Activated CD4-positive, alpha-beta T cell treated with anti-CD3 and anti-CD28 coated beads for 36 hours (primary cell): ENCODE data around the gene CPNE6. TPM values are rescaled to one million over a fixed set of nuclear protein-coding genes. Genes with fewer than 3 reads are reported as not detected.
A peak's percentile ranks its signal among the peaks of the same experiment; 100 is the strongest.

Experiments used
- ATAC-seq: fragments of 200-7000 bp; cut with Tn5 transposase; one replicate; pipeline ENCODE4 v1.10.0; 2021; ENCODE audit warnings: mild to moderate bottlenecking, moderate library complexity
- CTCF ChIA-PET: fragments of 350-600 bp; sonication (Branson Sonifier 250); formaldehyde crosslinking; loops from one replicate; lab custom pipeline; 2021; ENCODE audit warnings: antibody characterized with exemption; lab: Charles Lee
- POLR2A ChIA-PET: fragments of 350-600 bp; sonication (Branson Sonifier 250); formaldehyde crosslinking; loops from one replicate; lab custom pipeline; 2021; ENCODE audit warnings: antibody characterized with exemption, inconsistent platforms; lab: Charles Lee
- DNase-seq: peaks from one replicate; pipeline ENCODE4 v3.0.0-alpha.2; 2020
- H3K27ac Mint-ChIP-seq: one replicate; pipeline ENCODE4 v1.8.0; 2021; ENCODE audit warnings: mixed read lengths
- H3K27me3 Mint-ChIP-seq: one replicate; pipeline ENCODE4 v1.8.0; 2021; ENCODE audit warnings: mixed read lengths
- H3K36me3 Mint-ChIP-seq: one replicate; pipeline ENCODE4 v1.8.0; 2021; ENCODE audit warnings: low read depth, mixed read lengths
- H3K4me1 Mint-ChIP-seq: one replicate; pipeline ENCODE4 v1.8.0; 2021; ENCODE audit warnings: mixed read lengths
- H3K4me3 Mint-ChIP-seq: one replicate; pipeline ENCODE4 v1.8.0; 2021; ENCODE audit warnings: mild to moderate bottlenecking, moderate library complexity, mixed read lengths
- H3K9me3 Mint-ChIP-seq: one replicate; pipeline ENCODE4 v1.8.0; 2021; ENCODE audit warnings: low read depth, mixed read lengths
- intact Hi-C, 2 experiments: fragments of 100-400 bp; cut with DNase I in 1 of 2; cut with micrococcal nuclease in 1 of 2; formaldehyde crosslinking; loops; one replicate each; pipeline versions ENCODE4 v1.14.2 to v1.15.1; 2022 to 2024; cut with DNase I, micrococcal nuclease
- total RNA-seq, 2 experiments: library from RNA; stranded (reverse); gene quantifications; one replicate each; pipeline ENCODE4 v1.2.3, GENCODE V29; 2021

The CPNE6 gene
- total RNA-seq, 2 experiments from 2014 or later = not detected

GRCh38 chr14:24078146-24078545, 6.8 kb downstream of the CPNE6 start:
- H3K27ac Mint-ChIP-seq = no peak overlapping the region
- ChIA-PET CTCF (interaction anchor here (0.9 kb wide), 1 partner anchor 13 kb away, joined by 3 read pairs; no protein-coding TSS in a partner anchor), POLR2A (no interaction called here)
- no peaks in the 10 kb centered on the region for H3K27me3 Mint-ChIP-seq
- ATAC-seq = no peak
- H3K4me1 Mint-ChIP-seq = peaks cover 20% of the 10 kb centered on the region
- DNase-seq = no peak
- no peak overlapping the region for H3K4me3 Mint-ChIP-seq
- intact Hi-C loops = no loop called here
- H3K36me3 Mint-ChIP-seq = no peaks in the 10 kb centered on the region
- H3K9me3 Mint-ChIP-seq = no peaks in the 10 kb centered on the region

- Mint-ChIP-seq H3K36me3 (no peaks in the 10 kb centered on the region), H3K4me1 (peaks cover 20% of the 10 kb centered on the region), H3K9me3 (no peaks in the 10 kb centered on the region), H3K27ac (peak overlapping the region; percentile 12), H3K27me3 (no peaks in the 10 kb centered on the region), H3K4me3 (peak overlapping the region; percentile 68)
- ATAC-seq (no peak), DNase-seq (no peak)
- ChIA-PET POLR2A (interaction anchor here (0.6 to 2.3 kb wide), 3 partner anchors 8 to 21 kb away, joined by 3 to 12 read pairs (median 8); partner anchors contain the start of genes CPNE6 and PCK2), CTCF (interaction anchor here (0.6 to 4.2 kb wide), 7 partner anchors 13 to 162 kb away, joined by 3 to 83 read pairs (median 5); partner anchors contain the start of gene PCK2)
- intact Hi-C loops = no loop called here
Observed at GRCh38 chr14:24079491-24080141, 8.3 kb downstream of the CPNE6 start.

DNA sequence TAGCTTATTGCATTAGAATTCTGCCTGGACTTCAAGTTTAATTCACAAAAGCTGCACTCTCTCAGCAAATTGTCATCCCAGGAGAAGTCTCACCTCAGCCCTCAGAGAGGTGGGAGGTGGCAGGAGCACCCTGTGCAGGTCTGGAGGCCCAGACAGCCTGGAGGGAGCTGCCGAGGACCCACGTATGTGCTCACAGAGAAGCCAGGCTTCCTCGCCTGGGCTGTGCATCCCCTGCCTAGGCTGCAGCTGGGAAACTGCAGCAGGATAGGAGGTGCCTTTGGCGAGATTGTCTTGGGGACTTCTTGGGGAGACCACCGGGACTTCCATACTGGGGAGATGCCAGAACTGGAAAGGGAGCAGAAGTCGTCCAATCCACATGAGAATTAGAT, 8.8 kb downstream of the CPNE6 start:
- ChIA-PET CTCF (interaction anchor here (0.6 to 4.2 kb wide), 13 partner anchors 13 to 541 kb away, joined by 3 to 83 read pairs (median 4); partner anchors contain the start of genes CARMIL3, NRL and PCK2), POLR2A (interaction anchor here (0.6 to 2.3 kb wide), 4 partner anchors 14 to 81 kb away, joined by 3 to 12 read pairs (median 6); partner anchors contain the start of genes IRF9 and PCK2)
- Mint-ChIP-seq H3K36me3 (no peaks in the 10 kb centered on the region), H3K27me3 (no peaks in the 10 kb centered on the region), H3K4me1 (peaks cover 20% of the 10 kb centered on the region), H3K9me3 (no peaks in the 10 kb centered on the region), H3K27ac (peak overlapping the region; percentile 12), H3K4me3 (peak overlapping the region; percentile 68)
- no peak for DNase-seq
- intact Hi-C loops = no loop called here
- ATAC-seq = no peak

- no peaks in the 10 kb centered on the region for H3K9me3 Mint-ChIP-seq
- POLR2A ChIA-PET = interaction anchor here (0.6 to 2.3 kb wide), 8 partner anchors 9 to 514 kb away, joined by 3 to 12 read pairs (median 4); partner anchors contain the start of genes AP1G2, DCAF11, IRF9 and NRL
- intact Hi-C loops = loop anchor here (1.0 kb wide), 1 partner anchor 13 kb away; the partner anchor contains the start of gene PCK2 (in 2 of the 2)
- H3K27me3 Mint-ChIP-seq = no peaks in the 10 kb centered on the region
- peak overlapping the region; percentile 45 for H3K27ac Mint-ChIP-seq
- ATAC-seq = peak; percentile 92
- H3K4me1 Mint-ChIP-seq = peaks cover 20% of the 10 kb centered on the region
- DNase-seq = peak; percentile 84
- no peaks in the 10 kb centered on the region for H3K36me3 Mint-ChIP-seq
- CTCF ChIA-PET = interaction anchor here (0.7 to 4.2 kb wide), 12 partner anchors 12 to 542 kb away, joined by 3 to 83 read pairs (median 4); partner anchors contain the start of genes CARMIL3, NRL and PCK2
- peak overlapping the region; percentile 68 for H3K4me3 Mint-ChIP-seq
Observed at GRCh38 chr14:24080888-24081738, 9.8 kb downstream of the CPNE6 start.

GRCh38 chr14:24081739-24082211, 10.4 kb downstream of the CPNE6 start:
- ATAC-seq = no peak
- ChIA-PET POLR2A (interaction anchor here (1.2 to 2.1 kb wide), 3 partner anchors 8 to 32 kb away, joined by 3 to 6 read pairs (median 5); partner anchors contain the start of genes DCAF11, NRL and PCK2), CTCF (interaction anchor here (0.9 to 4.2 kb wide), 4 partner anchors 11 to 27 kb away, joined by 3 to 83 read pairs (median 10); partner anchors contain the start of gene PCK2)
- no peak for DNase-seq
- intact Hi-C loops = loop anchor here (1.0 kb wide), 1 partner anchor 13 kb away; the partner anchor contains the start of gene PCK2 (in 2 of the 2)
- Mint-ChIP-seq H3K4me3 (peak overlapping the region; percentile 64), H3K9me3 (no peaks in the 10 kb centered on the region), H3K36me3 (no peaks in the 10 kb centered on the region), H3K4me1 (peaks cover 22% of the 10 kb centered on the region), H3K27me3 (no peaks in the 10 kb centered on the region), H3K27ac (peak overlapping the region; percentile 28)

DNA sequence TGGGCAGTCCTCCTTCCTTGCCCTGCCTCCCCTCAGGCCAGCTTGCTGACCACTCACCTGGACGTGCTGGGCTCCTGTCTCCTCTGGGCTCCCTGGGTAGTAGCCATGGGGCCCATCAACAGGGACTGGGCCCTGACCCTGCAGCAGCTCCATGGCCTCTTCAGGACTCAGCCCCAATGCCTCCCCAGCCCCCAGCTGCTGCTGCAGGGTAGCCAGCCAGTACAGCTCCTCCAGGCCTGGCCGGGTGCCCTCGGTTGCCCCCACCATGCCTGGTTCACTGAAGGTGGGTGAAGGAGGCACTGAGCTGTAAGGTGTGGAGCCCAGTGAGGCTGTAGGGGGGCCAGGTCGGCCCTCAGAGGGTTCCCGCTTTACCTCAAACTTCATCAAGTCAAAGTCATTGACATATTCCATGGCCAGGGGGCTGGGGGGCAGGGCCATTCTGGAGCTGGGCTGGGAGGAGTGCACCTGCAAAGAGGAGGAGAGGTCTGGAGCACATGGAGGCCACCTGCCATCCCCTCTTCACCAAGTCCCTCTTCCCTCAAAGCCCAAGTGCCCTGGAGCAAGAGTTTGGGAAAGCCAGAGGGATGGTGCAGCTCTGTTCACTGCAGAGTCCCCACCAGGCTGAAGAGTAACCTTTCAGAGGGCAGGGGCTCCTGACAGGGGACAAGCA, 11.2 kb downstream of the CPNE6 start:
- no peaks in the 10 kb centered on the region for H3K27me3 Mint-ChIP-seq
- H3K4me3 Mint-ChIP-seq = peak overlapping the region; percentile 64
- intact Hi-C loops = no loop called here
- POLR2A ChIA-PET = interaction anchor here (1.0 to 2.1 kb wide), 3 partner anchors 12 to 32 kb away, joined by 3 to 6 read pairs (median 5); partner anchors contain the start of genes DCAF11, NRL and PCK2
- no peaks in the 10 kb centered on the region for H3K9me3 Mint-ChIP-seq
- H3K4me1 Mint-ChIP-seq = peaks cover 22% of the 10 kb centered on the region
- no peak for ATAC-seq
- no peak overlapping the region for H3K27ac Mint-ChIP-seq
- no peak for DNase-seq
- CTCF ChIA-PET = interaction anchor here (0.9 to 4.2 kb wide), 5 partner anchors 10 to 28 kb away, joined by 3 to 83 read pairs (median 4); partner anchors contain the start of gene PCK2
- H3K36me3 Mint-ChIP-seq = no peaks in the 10 kb centered on the region

DNA sequence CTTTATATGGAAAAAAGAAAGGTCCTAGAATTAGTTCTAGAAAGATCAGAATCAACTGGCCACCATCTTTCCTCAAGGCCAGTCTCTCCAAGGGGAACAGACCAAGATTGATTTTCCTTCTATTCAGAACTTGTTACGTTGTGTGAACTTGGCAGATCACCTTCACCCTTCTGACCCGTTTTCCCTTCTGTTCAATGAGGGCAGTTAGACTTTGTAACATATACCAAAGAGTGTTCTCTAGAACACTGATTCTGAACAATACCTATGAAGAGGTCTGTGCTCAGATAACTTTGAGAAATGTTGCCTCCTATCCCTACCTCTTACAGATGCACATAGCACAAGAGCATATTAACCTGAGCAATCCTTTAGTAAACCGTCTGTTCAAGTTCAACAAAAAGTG, 12.1 kb downstream of the CPNE6 start:
- H3K4me1 Mint-ChIP-seq = peaks cover 22% of the 10 kb centered on the region
- CTCF ChIA-PET = interaction anchor here (0.6 to 4.0 kb wide), 2 partner anchors 25 to 33 kb away, joined by 3 to 16 read pairs; no protein-coding TSS in a partner anchor
- intact Hi-C loops = no loop called here
- POLR2A ChIA-PET = no interaction called here
- no peak for ATAC-seq
- DNase-seq = no peak
- no peak overlapping the region for H3K27ac Mint-ChIP-seq
- H3K4me3 Mint-ChIP-seq = no peak overlapping the region
- H3K27me3 Mint-ChIP-seq = no peaks in the 10 kb centered on the region
- no peaks in the 10 kb centered on the region for H3K9me3 Mint-ChIP-seq
- no peaks in the 10 kb centered on the region for H3K36me3 Mint-ChIP-seq

DNA sequence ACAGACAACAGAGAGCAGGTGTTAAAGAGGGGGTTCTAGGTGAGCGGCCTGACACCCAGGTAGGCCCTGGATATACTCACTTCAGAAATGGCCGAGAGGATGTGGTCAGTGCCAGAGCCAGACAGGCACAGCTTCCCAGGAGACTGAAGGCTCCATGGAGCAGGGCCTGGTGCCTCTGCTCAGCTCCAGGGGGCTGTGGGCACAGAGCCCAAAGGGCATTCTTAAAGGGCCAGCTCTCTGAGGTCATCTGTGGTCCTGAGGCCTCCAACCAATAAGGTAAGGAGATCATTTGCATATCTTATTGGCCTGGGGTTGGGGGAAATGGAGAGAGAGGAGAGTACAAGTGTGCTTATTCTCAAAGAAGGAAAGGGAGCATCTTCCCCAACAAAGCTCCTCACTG, 13.1 kb downstream of the CPNE6 start:
- DNase-seq (no peak), ATAC-seq (no peak)
- CTCF ChIA-PET = interaction anchor here (4.0 kb wide), 1 partner anchor 26 kb away, joined by 16 read pairs; no protein-coding TSS in a partner anchor
- Mint-ChIP-seq H3K27ac (no peak overlapping the region), H3K4me3 (no peak overlapping the region), H3K9me3 (no peaks in the 10 kb centered on the region), H3K27me3 (no peaks in the 10 kb centered on the region), H3K36me3 (no peaks in the 10 kb centered on the region), H3K4me1 (peaks cover 18% of the 10 kb centered on the region)
- intact Hi-C loops = no loop called here
- POLR2A ChIA-PET = no interaction called here

DNA sequence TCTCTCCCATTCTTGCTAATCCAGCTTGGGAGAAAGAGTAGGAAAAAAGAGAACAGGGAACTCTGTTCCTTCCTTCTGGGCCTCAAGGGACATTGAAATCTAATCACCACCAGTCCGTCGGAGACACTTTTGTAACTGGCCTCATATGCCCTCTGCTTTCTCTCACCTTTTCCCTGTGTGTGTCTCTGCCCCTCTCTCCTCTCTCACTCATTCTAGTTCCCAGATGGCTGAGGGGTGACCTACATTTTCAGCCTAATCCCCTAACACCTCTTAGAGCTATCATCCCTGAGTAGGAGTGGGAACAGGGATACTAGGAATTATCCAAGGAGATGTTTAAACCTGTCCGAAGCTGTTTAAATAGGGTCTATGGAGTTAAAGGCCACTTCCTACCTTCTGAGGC, 13.9 kb downstream of the CPNE6 start:
- ChIA-PET CTCF (interaction anchor here (0.6 to 1.8 kb wide), 4 partner anchors 23 to 1346 kb away, joined by 3 to 4 read pairs (median 4); no protein-coding TSS in a partner anchor), POLR2A (no interaction called here)
- Mint-ChIP-seq H3K27me3 (no peaks in the 10 kb centered on the region), H3K36me3 (no peaks in the 10 kb centered on the region), H3K27ac (no peak overlapping the region), H3K9me3 (no peaks in the 10 kb centered on the region), H3K4me3 (no peak overlapping the region), H3K4me1 (peaks cover 14% of the 10 kb centered on the region)
- no peak for DNase-seq
- no peak for ATAC-seq
- intact Hi-C loops = no loop called here

GRCh38 chr14:24086193-24086955, 15.0 kb downstream of the CPNE6 start:
- H3K9me3 Mint-ChIP-seq = no peaks in the 10 kb centered on the region
- ATAC-seq = no peak
- no peak overlapping the region for H3K4me3 Mint-ChIP-seq
- no peaks in the 10 kb centered on the region for H3K36me3 Mint-ChIP-seq
- POLR2A ChIA-PET = no interaction called here
- DNase-seq = no peak
- CTCF ChIA-PET = interaction anchor here (0.9 to 1.8 kb wide), 6 partner anchors 14 to 112 kb away, joined by 3 to 4 read pairs (median 4); no protein-coding TSS in a partner anchor
- intact Hi-C loops = no loop called here
- H3K27ac Mint-ChIP-seq = no peak overlapping the region
- peaks cover 11% of the 10 kb centered on the region for H3K4me1 Mint-ChIP-seq
- no peaks in the 10 kb centered on the region for H3K27me3 Mint-ChIP-seq
